GM12873 (cell line): Measurements from ENCODE around the gene MAP4K4.

Experiments used
- CTCF ChIP-seq: IDR thresholded peaks from 2 replicates; pipeline ENCODE4 v1.5.1; 2012; ENCODE audit warnings: low read depth, mild to moderate bottlenecking, moderate library complexity, low read length, control low read depth; ENCODE audit not compliant: insufficient read depth; ENCODE audit errors: missing control alignments

Gene MAP4K4

GRCh38 chr2:101843471-101843870, 146.0 kb downstream of the MAP4K4 start:
- no peak for TF ChIP-seq CTCF

GRCh38 chr2:101844055-101844635, 146.6 kb downstream of the MAP4K4 start:
- TF ChIP-seq CTCF: no peak

- TF ChIP-seq CTCF: no peak
Measured at GRCh38 chr2:101846973-101847372, 149.5 kb downstream of the MAP4K4 start.

GRCh38 chr2:101847661-101848339, 150.3 kb downstream of the MAP4K4 start:
- TF ChIP-seq CTCF: no peak

- TF ChIP-seq CTCF: no peak
Measured at GRCh38 chr2:101848769-101849410, 151.4 kb downstream of the MAP4K4 start.

GRCh38 chr2:101850450-101850849, 152.9 kb downstream of the MAP4K4 start:
- TF ChIP-seq CTCF: no peak

GRCh38 chr2:101850991-101851390, 153.5 kb downstream of the MAP4K4 start:
- TF ChIP-seq CTCF: no peak
